Measurements from ENCODE around the gene TMSB10.

Gene TMSB10

DNA sequence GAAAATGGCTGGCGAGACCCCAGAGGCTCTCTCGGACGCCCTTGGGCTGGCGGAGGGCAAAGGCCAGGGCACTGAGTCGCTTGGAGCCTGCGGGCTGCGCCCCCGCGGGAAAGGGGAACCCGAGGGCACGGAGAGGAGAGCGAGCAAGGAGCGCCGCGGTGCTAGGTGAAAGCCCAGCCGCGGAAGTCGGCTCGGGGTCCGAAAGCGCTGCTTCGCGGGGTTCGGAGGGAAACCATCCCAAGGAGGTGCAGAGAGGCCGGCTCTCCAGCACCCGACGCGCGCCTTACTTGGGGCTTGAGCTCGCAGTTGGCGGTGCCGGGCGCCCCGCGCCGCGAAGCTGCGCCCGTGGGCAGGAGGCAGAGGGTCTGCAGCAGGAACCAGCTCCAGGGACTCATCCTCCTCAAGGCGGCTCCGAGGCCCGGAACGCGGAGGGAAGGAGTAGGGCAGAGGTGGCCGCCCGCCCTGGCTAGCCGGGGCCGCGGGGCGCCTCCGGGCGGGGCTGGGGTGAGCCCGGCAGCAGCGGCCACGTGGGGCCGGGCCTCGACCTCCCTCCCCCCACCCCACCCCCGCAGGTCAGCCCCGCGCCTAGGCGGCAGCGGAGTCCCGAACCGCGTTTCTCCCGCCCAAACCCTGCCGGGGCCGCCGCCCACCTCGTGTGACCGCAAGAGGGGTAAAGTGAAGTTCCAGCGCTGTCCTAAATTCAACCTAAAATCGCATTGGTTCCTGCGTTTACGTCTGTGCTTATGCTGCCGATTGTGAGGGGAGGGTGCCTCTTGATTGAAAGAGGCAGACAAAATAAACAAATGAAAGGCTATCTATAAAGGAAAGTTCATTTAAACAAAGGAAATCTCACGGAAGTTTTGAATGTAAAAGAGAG lies 24.6 kb upstream of the TMSB10 start, which contains the start of gene TRABD2A:
Gene TRABD2A, minus strand, starts transcription at position 440 of the 877 bp plus-strand sequence. Its CDS starts 45 bp downstream, at position 395.
- peak within 1 kb of the TSS; percentile 66 for H3K4me3 ChIP-seq (ENCODE audit: low read length)
- DNase-seq (ENCODE audit: low read depth) = no peak
- TF ChIP-seq, protein P1, sequence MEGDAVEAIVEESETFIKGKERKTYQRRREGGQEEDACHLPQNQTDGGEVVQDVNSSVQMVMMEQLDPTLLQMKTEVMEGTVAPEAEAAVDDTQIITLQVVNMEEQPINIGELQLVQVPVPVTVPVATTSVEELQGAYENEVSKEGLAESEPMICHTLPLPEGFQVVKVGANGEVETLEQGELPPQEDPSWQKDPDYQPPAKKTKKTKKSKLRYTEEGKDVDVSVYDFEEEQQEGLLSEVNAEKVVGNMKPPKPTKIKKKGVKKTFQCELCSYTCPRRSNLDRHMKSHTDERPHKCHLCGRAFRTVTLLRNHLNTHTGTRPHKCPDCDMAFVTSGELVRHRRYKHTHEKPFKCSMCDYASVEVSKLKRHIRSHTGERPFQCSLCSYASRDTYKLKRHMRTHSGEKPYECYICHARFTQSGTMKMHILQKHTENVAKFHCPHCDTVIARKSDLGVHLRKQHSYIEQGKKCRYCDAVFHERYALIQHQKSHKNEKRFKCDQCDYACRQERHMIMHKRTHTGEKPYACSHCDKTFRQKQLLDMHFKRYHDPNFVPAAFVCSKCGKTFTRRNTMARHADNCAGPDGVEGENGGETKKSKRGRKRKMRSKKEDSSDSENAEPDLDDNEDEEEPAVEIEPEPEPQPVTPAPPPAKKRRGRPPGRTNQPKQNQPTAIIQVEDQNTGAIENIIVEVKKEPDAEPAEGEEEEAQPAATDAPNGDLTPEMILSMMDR (conservative IDR thresholded peaks at IDR 0.05; ENCODE audit: low read depth, low read length) = no peak

DNA sequence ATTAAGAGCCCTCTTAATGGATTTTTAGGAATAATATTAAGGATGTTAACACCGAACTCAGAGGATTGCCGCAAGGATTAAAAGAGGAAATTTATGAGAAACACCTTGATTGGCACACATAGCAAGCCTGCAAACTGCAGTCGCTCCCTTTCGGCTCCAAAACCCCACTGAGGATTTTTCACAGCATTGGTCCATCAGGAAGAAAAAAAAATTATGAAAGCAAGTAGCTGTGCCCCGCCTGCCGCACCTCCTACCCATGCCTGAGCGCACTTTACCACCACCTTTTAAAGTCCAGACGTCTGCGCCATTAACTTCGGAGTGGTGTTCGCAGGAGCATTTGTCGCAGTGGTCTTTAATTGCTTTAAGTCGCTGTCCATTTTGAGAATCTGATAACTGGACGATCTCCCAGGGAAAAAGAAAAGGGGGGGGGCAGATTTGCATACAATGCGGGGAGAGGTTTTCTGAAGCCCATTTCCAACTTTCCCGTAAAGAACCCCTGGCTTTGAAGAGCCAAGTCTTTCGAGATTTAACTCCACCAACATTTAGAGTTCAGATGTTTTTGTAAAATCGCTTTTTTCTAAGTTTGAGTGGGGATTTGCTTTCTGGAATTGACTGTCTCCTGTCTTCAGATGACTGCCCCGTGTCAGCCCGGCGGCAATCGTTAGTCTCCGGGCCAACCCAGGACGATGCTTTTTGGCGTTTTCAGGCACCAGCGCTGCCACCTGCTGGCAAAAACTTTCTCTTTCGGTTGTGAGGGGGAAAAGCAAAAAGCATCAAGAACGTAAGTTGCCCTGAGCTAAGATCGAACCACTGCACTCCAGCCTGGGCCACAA lies 23.7 kb upstream of the TMSB10 start:
- TF ChIP-seq, protein P1 (conservative IDR thresholded peaks at IDR 0.05; ENCODE audit: low read depth, low read length) = peak; percentile 78
- no peak for DNase-seq (ENCODE audit: low read depth)
- H3K4me3 ChIP-seq (ENCODE audit: low read length) = peak overlapping the region; percentile 66

- TF ChIP-seq, protein P1 (conservative IDR thresholded peaks at IDR 0.05; ENCODE audit: low read depth, low read length) = no peak
- no peak overlapping the region for H3K4me3 ChIP-seq (ENCODE audit: low read length)
- DNase-seq (ENCODE audit: low read depth) = no peak
These were observed 23.1 kb upstream of the TMSB10 start for GRCh38 chr2:84882414-84882738.

- H3K4me3 ChIP-seq (ENCODE audit: low read length) = no peak overlapping the region
- no peak for DNase-seq (ENCODE audit: low read depth)
- TF ChIP-seq, protein P1 (conservative IDR thresholded peaks at IDR 0.05; ENCODE audit: low read depth, low read length) = no peak
These were observed 22.5 kb upstream of the TMSB10 start for GRCh38 chr2:84882775-84883550.

GRCh38 chr2:84884449-84884848 lies 21.0 kb upstream of the TMSB10 start:
- no peak for DNase-seq (ENCODE audit: low read depth)
- TF ChIP-seq, protein P1 (conservative IDR thresholded peaks at IDR 0.05; ENCODE audit: low read depth, low read length) = no peak
- H3K4me3 ChIP-seq (ENCODE audit: low read length) = no peak overlapping the region

- TF ChIP-seq, protein P1 (conservative IDR thresholded peaks at IDR 0.05; ENCODE audit: low read depth, low read length) = no peak
- no peak overlapping the region for H3K4me3 ChIP-seq (ENCODE audit: low read length)
- no peak for DNase-seq (ENCODE audit: low read depth)
These were observed 20.3 kb upstream of the TMSB10 start for GRCh38 chr2:84885111-84885510.

Data from retinal pigment epithelial cell (primary cell).